Measurements from ENCODE around the gene ASB9. TPM values are rescaled to one million over a fixed set of nuclear protein-coding genes. Genes with fewer than 3 reads are reported as not detected.
"Not testable (repeated sequence)": the region's sequence is repeated elsewhere in the genome, so short reads cannot be mapped to it uniquely, and the experiment has no call there.

ASB9 gene
- total RNA-seq, 1 donor from 2014 or later: 1.6 TPM

DNA sequence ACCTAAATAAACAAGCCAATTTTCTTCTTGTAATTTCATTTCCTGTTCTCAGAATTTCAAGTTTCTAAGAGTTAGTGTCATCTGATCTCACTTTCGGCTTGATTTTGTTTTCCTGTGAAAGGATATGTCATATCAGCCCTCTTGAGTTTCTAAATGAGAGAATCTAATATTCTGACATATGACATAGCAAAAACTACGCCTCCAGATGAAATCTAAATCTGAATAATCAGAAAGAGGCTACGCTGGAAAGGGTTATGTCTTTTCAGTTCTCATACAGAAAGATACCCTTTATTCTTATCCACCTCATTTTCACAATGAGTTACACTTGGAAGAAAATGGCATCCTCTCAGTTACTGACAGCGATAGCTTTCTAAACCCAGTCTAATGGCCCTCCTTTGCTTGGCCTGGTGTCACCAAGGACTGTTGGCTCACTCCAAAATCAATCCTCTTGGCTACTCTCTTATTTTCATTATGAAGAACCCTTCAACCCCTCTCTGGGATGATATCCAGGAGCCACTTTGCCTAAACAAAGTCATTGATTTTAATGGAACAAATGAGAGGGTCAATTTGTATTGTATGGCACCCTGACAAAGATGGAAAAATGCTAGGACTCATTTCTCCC lies 65.6 kb downstream of the ASB9 start:
- DNase-seq (ENCODE audit: low spot score, unreplicated experiment): no peak
- Mint-ChIP-seq H3K27me3 (no peaks in the 10 kb centered on the region), H3K9me3 (ENCODE audit: low read depth) (peaks cover 21% of the 10 kb centered on the region), H3K27ac (no peak overlapping the region), H3K4me3 (ENCODE audit: low read depth) (no peak overlapping the region), H3K36me3 (ENCODE audit: insufficient read depth) (peaks cover 2% of the 10 kb centered on the region), H3K4me1 (ENCODE audit: low read depth) (no peaks in the 10 kb centered on the region)
- TF ChIP-seq, protein P1, sequence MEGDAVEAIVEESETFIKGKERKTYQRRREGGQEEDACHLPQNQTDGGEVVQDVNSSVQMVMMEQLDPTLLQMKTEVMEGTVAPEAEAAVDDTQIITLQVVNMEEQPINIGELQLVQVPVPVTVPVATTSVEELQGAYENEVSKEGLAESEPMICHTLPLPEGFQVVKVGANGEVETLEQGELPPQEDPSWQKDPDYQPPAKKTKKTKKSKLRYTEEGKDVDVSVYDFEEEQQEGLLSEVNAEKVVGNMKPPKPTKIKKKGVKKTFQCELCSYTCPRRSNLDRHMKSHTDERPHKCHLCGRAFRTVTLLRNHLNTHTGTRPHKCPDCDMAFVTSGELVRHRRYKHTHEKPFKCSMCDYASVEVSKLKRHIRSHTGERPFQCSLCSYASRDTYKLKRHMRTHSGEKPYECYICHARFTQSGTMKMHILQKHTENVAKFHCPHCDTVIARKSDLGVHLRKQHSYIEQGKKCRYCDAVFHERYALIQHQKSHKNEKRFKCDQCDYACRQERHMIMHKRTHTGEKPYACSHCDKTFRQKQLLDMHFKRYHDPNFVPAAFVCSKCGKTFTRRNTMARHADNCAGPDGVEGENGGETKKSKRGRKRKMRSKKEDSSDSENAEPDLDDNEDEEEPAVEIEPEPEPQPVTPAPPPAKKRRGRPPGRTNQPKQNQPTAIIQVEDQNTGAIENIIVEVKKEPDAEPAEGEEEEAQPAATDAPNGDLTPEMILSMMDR (IDR thresholded peaks at IDR 0.05; ENCODE audit: unreplicated experiment): no peak

DNA sequence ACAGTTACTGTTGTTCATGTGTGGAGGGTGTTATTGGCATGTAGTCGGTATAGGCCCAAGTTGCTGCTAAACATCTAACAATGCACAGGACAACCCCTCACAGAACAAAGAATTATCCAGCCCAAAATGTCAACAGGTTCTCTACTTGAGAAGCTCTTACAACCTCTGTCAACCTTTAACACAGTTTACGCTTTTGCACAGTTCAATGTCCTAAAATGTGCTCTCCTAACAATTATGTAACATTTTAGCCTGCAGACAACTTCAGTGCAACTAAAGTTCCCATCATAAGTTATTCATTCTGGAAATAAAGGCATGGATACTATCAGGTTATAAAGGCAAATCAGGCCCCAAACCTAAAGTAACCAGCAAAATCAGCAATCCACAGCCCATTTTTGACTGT lies 66.2 kb downstream of the ASB9 start:
- TF ChIP-seq, protein P1 (IDR thresholded peaks at IDR 0.05; ENCODE audit: unreplicated experiment): no peak
- DNase-seq (ENCODE audit: low spot score, unreplicated experiment): no peak
- Mint-ChIP-seq H3K27ac (no peak overlapping the region), H3K27me3 (no peaks in the 10 kb centered on the region), H3K36me3 (ENCODE audit: insufficient read depth) (peaks cover 2% of the 10 kb centered on the region), H3K4me1 (ENCODE audit: low read depth) (no peaks in the 10 kb centered on the region), H3K9me3 (ENCODE audit: low read depth) (peaks cover 18% of the 10 kb centered on the region), H3K4me3 (ENCODE audit: low read depth) (no peak overlapping the region)

DNA sequence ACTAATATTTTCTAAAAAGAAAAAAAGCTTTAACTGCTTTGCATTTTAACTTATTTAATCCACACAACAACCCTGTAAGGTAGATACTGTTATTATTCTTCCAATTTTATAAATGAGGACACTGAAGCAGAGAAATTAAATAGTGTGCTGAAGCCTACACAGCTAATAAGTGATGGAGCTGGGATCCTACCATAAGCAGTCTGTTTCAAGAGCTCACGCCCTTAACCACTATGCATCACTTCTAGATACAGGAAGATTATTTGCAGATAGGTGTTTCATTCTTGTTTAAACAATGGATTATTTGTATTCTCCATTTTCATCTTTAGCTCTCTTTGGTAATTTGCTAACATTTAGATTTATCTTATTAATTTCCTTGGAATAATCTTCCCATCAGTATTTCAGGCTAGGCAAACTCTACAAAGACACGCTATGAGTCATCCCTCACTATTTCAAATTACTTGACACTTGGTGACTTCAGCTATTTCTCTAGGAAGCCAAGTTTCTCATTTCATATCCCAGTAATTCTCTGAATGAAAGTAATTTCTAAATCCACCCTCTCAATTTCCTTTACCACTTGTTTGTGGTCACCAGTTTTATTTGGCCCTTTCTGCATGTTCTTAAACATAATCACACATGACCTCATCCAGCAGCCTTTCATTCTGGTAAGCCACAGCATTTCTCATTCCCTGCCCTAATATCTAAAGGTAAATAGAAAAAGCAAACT lies 67.3 kb downstream of the ASB9 start:
- Mint-ChIP-seq H3K4me1 (ENCODE audit: low read depth) (no peaks in the 10 kb centered on the region), H3K4me3 (ENCODE audit: low read depth) (no peak overlapping the region), H3K27ac (no peak overlapping the region), H3K9me3 (ENCODE audit: low read depth) (peaks cover 16% of the 10 kb centered on the region), H3K27me3 (no peaks in the 10 kb centered on the region), H3K36me3 (ENCODE audit: insufficient read depth) (peaks cover 2% of the 10 kb centered on the region)
- no peak for DNase-seq (ENCODE audit: low spot score, unreplicated experiment)
- TF ChIP-seq, protein P1 (IDR thresholded peaks at IDR 0.05; ENCODE audit: unreplicated experiment): no peak

DNA sequence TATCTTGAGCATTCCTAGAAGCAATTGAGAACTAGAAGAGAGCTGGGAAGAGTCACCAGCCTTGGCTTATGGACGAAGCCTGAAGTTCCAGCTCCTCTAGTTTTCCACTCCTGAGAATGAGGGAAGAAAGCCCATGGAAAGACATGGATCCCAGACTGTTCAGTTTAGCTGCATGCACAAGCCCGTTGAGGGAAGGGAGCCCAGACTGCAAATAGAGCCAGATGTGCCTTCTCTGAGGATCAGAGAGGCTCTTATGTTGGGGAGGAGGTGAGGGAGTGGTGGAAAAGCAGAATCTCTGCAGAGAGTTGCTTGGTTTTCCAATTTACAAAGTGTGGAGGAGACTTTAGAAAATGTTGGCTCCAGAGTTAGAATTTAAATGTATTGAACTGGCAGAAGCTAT lies 69.0 kb downstream of the ASB9 start:
- Mint-ChIP-seq H3K36me3 (ENCODE audit: insufficient read depth) (peaks cover 2% of the 10 kb centered on the region), H3K27me3 (no peaks in the 10 kb centered on the region), H3K9me3 (ENCODE audit: low read depth) (peaks cover 16% of the 10 kb centered on the region), H3K27ac (no peak overlapping the region), H3K4me1 (ENCODE audit: low read depth) (no peaks in the 10 kb centered on the region), H3K4me3 (ENCODE audit: low read depth) (no peak overlapping the region)
- TF ChIP-seq, protein P1 (IDR thresholded peaks at IDR 0.05; ENCODE audit: unreplicated experiment): no peak
- no peak for DNase-seq (ENCODE audit: low spot score, unreplicated experiment)

DNA sequence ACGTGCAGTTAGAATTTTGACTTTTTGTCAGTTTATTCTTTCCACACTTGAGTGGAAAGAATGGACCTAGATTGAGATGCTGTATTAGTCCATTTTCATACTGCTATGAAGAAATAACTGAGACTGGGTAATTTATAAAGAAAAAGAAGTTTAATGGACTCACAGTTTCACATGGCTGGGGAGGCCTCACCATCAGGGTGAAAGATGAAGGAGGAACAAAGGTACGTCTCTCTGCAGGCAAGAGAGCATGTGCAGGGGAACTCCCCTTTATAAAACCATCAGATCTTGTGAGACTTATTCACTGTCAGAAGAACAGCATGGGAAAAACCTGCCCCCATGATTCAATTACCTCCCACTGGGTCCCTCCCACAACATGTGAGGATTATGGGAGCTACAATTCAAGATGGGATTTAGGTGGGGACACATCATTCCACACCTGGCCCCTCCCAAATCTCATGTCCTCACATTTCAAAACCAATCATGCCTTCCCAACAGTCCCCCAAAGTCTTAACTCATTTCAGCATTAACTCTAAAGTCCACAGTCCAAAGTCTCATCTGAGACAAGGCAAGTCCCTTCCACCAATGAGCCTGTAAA lies 71.2 kb downstream of the ASB9 start:
- not testable (repeated sequence) for H3K4me3 Mint-ChIP-seq (ENCODE audit: low read depth); DNase-seq (ENCODE audit: low spot score, unreplicated experiment); H3K27me3 Mint-ChIP-seq; H3K27ac Mint-ChIP-seq; H3K4me1 Mint-ChIP-seq (ENCODE audit: low read depth); H3K36me3 Mint-ChIP-seq (ENCODE audit: insufficient read depth)
- peaks cover 17% of the 10 kb centered on the region for H3K9me3 Mint-ChIP-seq (ENCODE audit: low read depth)

Measured in progenitor cell of endocrine pancreas (in vitro differentiated cells).